A549 (cell line): ENCODE measurements around the gene UBAP1. TPM values are rescaled to one million over a fixed set of nuclear protein-coding genes. Genes with fewer than 3 reads are reported as not detected.

Source experiments
- ATAC-seq, 2 experiments: fragments of 200-7000 bp in 1 of 2; fragments of >200 bp in 1 of 2; cut with Nextera tagmentation in 1 of 2; cut with Tn5 transposase in 1 of 2; 3 replicates each; pipeline versions ENCODE4 v1.8.0 to v1.9.1; 2018 to 2020; ENCODE audit warnings: mild to moderate bottlenecking in 1 of 2, moderate library complexity in 1 of 2
- CTCF ChIA-PET: fragments of 300-600 bp; sonication (Branson Sonifier 250); formaldehyde crosslinking; extraction: SDS; loops from one replicate; lab custom pipeline; 2021; ENCODE audit warnings: antibody characterized with exemption, inconsistent platforms; lab: Yijun Ruan, JAX
- POLR2A ChIA-PET: fragments of 350-600 bp; formaldehyde crosslinking; extraction: SDS; loops from one replicate; lab custom pipeline; 2021; ENCODE audit warnings: antibody characterized with exemption, inconsistent platforms; lab: Yijun Ruan, JAX
- DNase-seq, 2 experiments: peaks; one replicate each; pipeline versions ENCODE4 v3.0.0 to v3.0.0-alpha.2; 2011 to 2016; ENCODE audit warnings: low read depth in 1 of 2, low spot score in 1 of 2
- FAIRE-seq: peaks from 2 replicates; lab custom pipeline; 2011; peaks lifted over from hg19 to GRCh38; lab: Jason Lieb, UNC
- H3K27ac ChIP-seq, 2 experiments: fragments of >200 bp; sonication (Bioruptor Twin); formaldehyde crosslinking; 3 replicates each; pipeline ENCODE4 v1.5.1; 2016 to 2017
- H3K4me1 ChIP-seq: fragments of >200 bp; sonication (Bioruptor Twin); formaldehyde crosslinking; 3 replicates; pipeline ENCODE4 v1.6.1; 2016
- H3K4me2 ChIP-seq: fragments of >200 bp; sonication (Bioruptor Twin); formaldehyde crosslinking; 3 replicates; pipeline ENCODE4 v1.6.1; 2016
- H3K4me3 ChIP-seq: fragments of >200 bp; sonication (Bioruptor Twin); formaldehyde crosslinking; 3 replicates; pipeline ENCODE4 v1.5.1; 2016
- H3K9me3 ChIP-seq: fragments of >200 bp; sonication (Bioruptor Twin); formaldehyde crosslinking; 3 replicates; pipeline ENCODE4 v1.6.1; 2016
- EHF ChIP-seq: fragments of 250-450 bp; sonication (Bioruptor Pico); IDR thresholded peaks from 2 replicates; pipeline ENCODE4 v1.5.0; 2020; ENCODE audit warnings: mild to moderate bottlenecking
- FOSB ChIP-seq: fragments of 250-450 bp; sonication (Bioruptor Pico); IDR thresholded peaks from 2 replicates; pipeline ENCODE4 v1.5.0; 2020; ENCODE audit warnings: mild to moderate bottlenecking, moderate library complexity
- FOSL2 ChIP-seq, 2 experiments: fragments of 450-650 bp in 1 of 2; fragments of >200 bp in 1 of 2; sonication (Bioruptor Twin) in 1 of 2; formaldehyde crosslinking; IDR thresholded peaks; 2 replicates each; pipeline versions ENCODE4 v1.5.0 to v1.6.1; 2016 to 2020; ENCODE audit warnings: mild to moderate bottlenecking in 1 of 2, moderate library complexity in 1 of 2
- KDM5A ChIP-seq: fragments of 200-600 bp; sonication (generic); IDR thresholded peaks from 2 replicates; pipeline ENCODE4 v1.6.1; 2016; ENCODE audit warnings: antibody characterized with exemption, mild to moderate bottlenecking
- MAFK ChIP-seq: fragments of 450-650 bp; IDR thresholded peaks from 2 replicates; pipeline ENCODE4 v1.6.1; 2014; ENCODE audit not compliant: partially characterized antibody
- NFE2L2 ChIP-seq: fragments of 150-350 bp; conservative IDR thresholded peaks from 2 replicates; pipeline ENCODE4 v1.6.1; 2014; ENCODE audit warnings: low read length
- NR3C1 ChIP-seq: fragments of >200 bp; sonication (Bioruptor Twin); formaldehyde crosslinking; IDR thresholded peaks from 3 replicates; pipeline ENCODE4 v1.6.1; 2017
- TFCP2L1 ChIP-seq: fragments of 250-450 bp; sonication (Bioruptor Pico); IDR thresholded peaks from 2 replicates; pipeline ENCODE4 v1.5.0; 2021; ENCODE audit warnings: mild to moderate bottlenecking
- TP53 ChIP-seq: fragments of 250-450 bp; sonication (Bioruptor Pico); IDR thresholded peaks from 2 replicates; pipeline ENCODE4 v1.5.0; 2021; ENCODE audit warnings: mild to moderate bottlenecking, moderate library complexity
- WGBS: methylation state at CpG from one replicate; pipeline ENCODE4 v1.1.6; 2017; ENCODE audit errors: missing lambda C conversion rate; 5-methylcytosine and 5-hydroxymethylcytosine counted together
- polyA plus RNA-seq, 4 experiments: library from polyadenylated mRNA; depleted of rRNA in 3 of 4; stranded (reverse); fragments of >200 nt; fragmentation: RNase III in 1 of 4; extraction: RNeasy Plus Mini Kit Qiagen cat#74134 plus additional on column Dnase treatment in 1 of 4; gene quantifications; 2 replicates in 3 of 4; 3 replicates in 1 of 4; pipeline ENCODE4 v1.2.3, GENCODE V29; 2011 to 2017
- TF ChIP-seq, protein P1 (sequence below): IDR thresholded peaks from 2 replicates; pipeline ENCODE4 v1.6.1; 2012
- TF ChIP-seq, protein P2 (sequence below): fragments of >200 bp; sonication (Bioruptor Twin); formaldehyde crosslinking; IDR thresholded peaks from 3 replicates; pipeline ENCODE4 v1.6.1; 2016

The UBAP1 gene
- polyA plus RNA-seq, 2 of the 4 experiments (the other 2 are of a cell fraction) = 38.5 to 73.1 TPM

DNA sequence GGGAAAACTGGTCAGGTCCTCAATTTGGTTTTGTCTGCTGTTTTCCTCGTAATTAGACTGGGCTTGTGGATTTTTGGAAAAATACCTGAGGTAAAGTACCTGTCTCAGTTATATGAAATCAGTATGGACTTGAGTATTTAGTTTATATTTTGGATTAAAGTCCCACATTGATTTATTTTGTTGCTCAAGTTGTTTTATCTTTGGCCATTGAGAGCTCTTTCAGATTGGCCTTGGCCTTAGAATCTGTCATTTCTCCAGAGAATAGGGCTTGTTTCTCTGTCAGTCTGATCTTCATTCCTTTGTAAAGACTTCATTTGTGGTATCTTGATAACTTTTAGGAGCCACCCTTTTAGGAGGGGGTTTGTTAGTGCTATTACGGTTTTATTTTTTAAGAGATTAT, 21.2 kb downstream of the UBAP1 start (continued):
- TF ChIP-seq EHF (CRISPR knock-in tag) = no peak
- TF ChIP-seq, protein P1, sequence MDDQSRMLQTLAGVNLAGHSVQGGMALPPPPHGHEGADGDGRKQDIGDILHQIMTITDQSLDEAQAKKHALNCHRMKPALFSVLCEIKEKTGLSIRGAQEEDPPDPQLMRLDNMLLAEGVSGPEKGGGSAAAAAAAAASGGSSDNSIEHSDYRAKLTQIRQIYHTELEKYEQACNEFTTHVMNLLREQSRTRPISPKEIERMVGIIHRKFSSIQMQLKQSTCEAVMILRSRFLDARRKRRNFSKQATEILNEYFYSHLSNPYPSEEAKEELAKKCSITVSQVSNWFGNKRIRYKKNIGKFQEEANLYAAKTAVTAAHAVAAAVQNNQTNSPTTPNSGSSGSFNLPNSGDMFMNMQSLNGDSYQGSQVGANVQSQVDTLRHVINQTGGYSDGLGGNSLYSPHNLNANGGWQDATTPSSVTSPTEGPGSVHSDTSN = no peak
- TF ChIP-seq TFCP2L1 (CRISPR knock-in tag) = no peak
- no peak for TF ChIP-seq FOSB (CRISPR knock-in tag)
- TF ChIP-seq TP53 = no peak
- no peak for TF ChIP-seq FOSL2 (IDR thresholded peaks at IDR 0.05)
- no peak for TF ChIP-seq FOSL2 (CRISPR knock-in tag; IDR thresholded peaks at IDR 0.05)
- TF ChIP-seq, protein P2, sequence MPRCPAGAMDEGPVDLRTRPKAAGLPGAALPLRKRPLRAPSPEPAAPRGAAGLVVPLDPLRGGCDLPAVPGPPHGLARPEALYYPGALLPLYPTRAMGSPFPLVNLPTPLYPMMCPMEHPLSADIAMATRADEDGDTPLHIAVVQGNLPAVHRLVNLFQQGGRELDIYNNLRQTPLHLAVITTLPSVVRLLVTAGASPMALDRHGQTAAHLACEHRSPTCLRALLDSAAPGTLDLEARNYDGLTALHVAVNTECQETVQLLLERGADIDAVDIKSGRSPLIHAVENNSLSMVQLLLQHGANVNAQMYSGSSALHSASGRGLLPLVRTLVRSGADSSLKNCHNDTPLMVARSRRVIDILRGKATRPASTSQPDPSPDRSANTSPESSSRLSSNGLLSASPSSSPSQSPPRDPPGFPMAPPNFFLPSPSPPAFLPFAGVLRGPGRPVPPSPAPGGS = no peak

DNA sequence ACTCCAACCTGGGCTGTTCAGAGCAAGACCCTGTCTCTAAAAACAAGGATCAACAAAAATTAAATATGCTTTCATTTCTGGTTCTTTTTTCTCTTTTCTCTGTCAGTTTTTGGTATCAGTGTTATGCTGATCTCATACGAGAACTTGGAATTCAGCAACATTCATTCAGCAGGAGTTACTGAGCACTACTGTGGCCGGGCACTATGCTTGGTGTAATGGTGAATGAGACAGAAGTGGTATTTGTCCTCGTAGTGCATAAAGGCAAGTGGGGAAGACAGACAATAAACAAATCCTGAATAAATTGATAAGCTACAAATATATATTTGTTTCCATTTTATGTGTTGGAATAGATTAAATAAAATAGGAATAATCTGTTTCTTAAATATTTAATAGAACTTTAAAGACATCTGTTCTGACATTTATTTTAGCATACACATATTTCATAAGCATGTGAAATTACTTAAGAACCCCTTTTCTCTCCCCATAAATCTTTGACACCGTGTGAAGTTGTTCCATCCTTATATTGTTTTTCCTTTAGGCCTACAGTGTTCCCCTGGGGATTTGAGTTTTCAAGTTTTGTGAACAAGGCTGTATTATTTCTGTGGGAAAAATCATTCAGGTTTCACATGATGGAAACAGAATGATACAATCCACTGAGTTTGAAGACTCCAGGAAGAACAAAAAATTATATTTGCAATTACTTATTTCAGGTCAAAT, 24.6 kb downstream of the UBAP1 start:
- ATAC-seq (peak in 1 of 2 experiments; percentile 43; a peak in 3 of 6 replicates), FAIRE-seq (no peak)
- ChIA-PET POLR2A (no interaction called here), CTCF (interaction anchor here (0.6 to 1.4 kb wide), 4 partner anchors 12 to 106 kb away, joined by 3 to 5 read pairs (median 4); partner anchors contain the start of gene UBAP1)
- Histone ChIP-seq H3K4me2 (peak overlapping the region; percentile 70), H3K4me1 (peaks cover 43% of the 10 kb centered on the region), H3K4me3 (no peak overlapping the region), H3K27ac (peak overlapping the region; percentile 50 to 78; a peak in 5 of 6 replicates)
- WGBS = 59% methylated on average over 4 of the region's 4 CpGs
- TF ChIP-seq, protein P1 = no peak
- TF ChIP-seq, all 56 proteins: peak for 0
- DNase-seq = no peak
- no peaks in the 10 kb centered on the region for H3K9me3 ChIP-seq

DNA sequence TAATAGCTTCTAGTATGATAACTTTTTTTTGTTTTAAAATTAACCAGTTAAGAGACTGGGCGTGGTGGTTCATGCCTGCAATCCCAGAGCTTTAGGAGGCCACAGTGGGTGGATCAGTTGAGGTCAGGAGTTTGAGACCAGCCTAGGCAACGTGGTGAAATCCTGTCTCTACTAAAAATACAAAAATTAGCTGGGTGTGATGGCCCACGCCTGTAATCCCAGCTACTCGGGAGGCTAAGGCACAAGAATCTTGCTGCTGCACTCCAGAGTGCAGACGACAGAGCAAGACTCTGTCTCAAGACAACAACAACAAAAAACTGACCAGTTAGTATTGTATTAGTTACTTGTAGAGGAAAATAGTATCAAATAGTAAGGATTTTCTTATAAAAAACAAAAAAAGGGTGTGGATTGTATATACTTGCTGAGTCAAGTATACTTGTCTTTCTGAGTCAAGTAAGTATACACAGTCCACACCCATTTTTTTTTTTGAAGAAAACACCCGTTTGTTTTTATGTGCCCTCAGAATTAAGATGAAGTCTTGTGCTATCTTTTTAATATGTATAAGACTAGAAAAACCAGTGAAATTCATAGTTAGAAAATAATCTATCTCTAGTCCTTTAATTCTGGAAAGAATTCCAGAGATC, 25.3 kb downstream of the UBAP1 start:
- no peaks in the 10 kb centered on the region for H3K9me3 ChIP-seq
- peak; percentile 49 to 63; a peak in 5 of 6 replicates for ATAC-seq
- FAIRE-seq = peak; percentile 18
- ChIA-PET POLR2A (no interaction called here), CTCF (interaction anchor here (0.6 to 1.4 kb wide), 4 partner anchors 13 to 107 kb away, joined by 3 to 5 read pairs (median 4); partner anchors contain the start of gene UBAP1)
- H3K4me3 ChIP-seq = no peak overlapping the region
- peaks cover 46% of the 10 kb centered on the region for H3K4me1 ChIP-seq
- TF ChIP-seq NFE2L2 = no peak
- TF ChIP-seq MAFK = peak; percentile 52
- WGBS = 23% methylated on average over 6 of the region's 6 CpGs
- H3K4me2 ChIP-seq = peak overlapping the region; percentile 70
- DNase-seq = peak in 1 of 2 experiments; percentile 29
- peak overlapping the region; percentile 50 to 78 for H3K27ac ChIP-seq

DNA sequence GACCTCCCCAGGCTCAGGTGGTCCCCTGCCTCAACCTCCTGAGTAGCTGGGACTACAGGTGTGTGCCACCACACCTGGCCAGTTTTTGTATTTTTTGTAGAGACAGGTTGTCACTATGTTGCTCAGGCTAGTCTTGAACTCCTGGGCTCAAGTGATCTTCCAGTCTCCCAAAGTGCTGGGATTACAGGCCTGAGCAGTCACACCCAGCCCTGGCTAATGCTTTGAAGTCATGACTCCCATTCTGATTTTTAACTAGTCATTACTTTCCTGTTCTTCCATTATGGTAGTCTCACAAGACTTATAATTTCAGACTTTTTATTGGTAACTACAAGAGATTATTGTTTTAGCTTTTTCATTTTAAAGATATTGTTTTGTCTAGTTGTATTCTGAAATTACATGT, 26.3 kb downstream of the UBAP1 start:
- CTCF ChIA-PET = interaction anchor here (0.9 to 2.9 kb wide), 4 partner anchors 10 to 131 kb away, joined by 3 to 19 read pairs (median 6); no protein-coding TSS in a partner anchor
- no peak for ATAC-seq
- Histone ChIP-seq H3K4me2 (peak overlapping the region; percentile 70; the same call in 1 of the 3 replicates), H3K9me3 (no peaks in the 10 kb centered on the region), H3K27ac (peak overlapping the region in 1 of 2 experiments; percentile 9; a peak in 1 of 6 replicates), H3K4me3 (no peak overlapping the region), H3K4me1 (peaks cover 47% of the 10 kb centered on the region)
- FAIRE-seq = peak; percentile 72
- no peak for TF ChIP-seq NR3C1
- no peak for TF ChIP-seq KDM5A
- DNase-seq = no peak
- POLR2A ChIA-PET = no interaction called here
